GM23248 (cell line): Measurements from ENCODE around the gene TLE6. TPM values are rescaled to one million over a fixed set of nuclear protein-coding genes. Genes with fewer than 3 reads are reported as not detected.

ENCODE experiments used
- DNase-seq: peaks from one replicate; pipeline ENCODE4 v3.0.0-alpha.2; 2015
- H2AFZ ChIP-seq: fragments of 200-600 bp; sonication (generic); 2 replicates; pipeline ENCODE4 v1.6.1; 2016; ENCODE audit warnings: antibody characterized with exemption
- H3F3A ChIP-seq: fragments of 200-600 bp; sonication (generic); 2 replicates; pipeline ENCODE4 v1.6.1; 2016; ENCODE audit warnings: mild to moderate bottlenecking, antibody characterized with exemption, mixed run types; ENCODE audit not compliant: insufficient read depth
- H3K27ac ChIP-seq: fragments of 200-600 bp; sonication (generic); 2 replicates; pipeline ENCODE4 v1.5.1; 2016; ENCODE audit warnings: mild to moderate bottlenecking
- H3K27me3 ChIP-seq: fragments of 200-600 bp; sonication (generic); replicated peaks from 2 replicates; pipeline ENCODE4 v1.6.1; 2016; ENCODE audit warnings: mild to moderate bottlenecking; ENCODE audit not compliant: insufficient read depth
- H3K36me3 ChIP-seq: fragments of 200-600 bp; sonication (generic); 2 replicates; pipeline ENCODE4 v1.6.1; 2016; ENCODE audit warnings: low read depth, mild to moderate bottlenecking
- H3K4me1 ChIP-seq: fragments of 200-600 bp; sonication (generic); 2 replicates; pipeline ENCODE4 v1.6.1; 2016; ENCODE audit warnings: mild to moderate bottlenecking; ENCODE audit not compliant: insufficient read depth
- H3K4me2 ChIP-seq: fragments of 200-600 bp; sonication (generic); one replicate; pipeline ENCODE4 v1.6.1; 2016; ENCODE audit warnings: mild to moderate bottlenecking; ENCODE audit not compliant: unreplicated experiment
- H3K4me3 ChIP-seq: fragments of 200-600 bp; sonication (generic); 2 replicates; pipeline ENCODE4 v1.5.1; 2016; ENCODE audit warnings: mild to moderate bottlenecking
- H3K79me2 ChIP-seq: fragments of 200-600 bp; sonication (generic); 2 replicates; pipeline ENCODE4 v1.6.1; 2016; ENCODE audit warnings: mild to moderate bottlenecking; ENCODE audit not compliant: insufficient read depth
- H3K9ac ChIP-seq: fragments of 200-600 bp; sonication (generic); 2 replicates; pipeline ENCODE4 v1.6.1; 2016; ENCODE audit warnings: mild to moderate bottlenecking
- H3K9me2 ChIP-seq: fragments of 200-600 bp; sonication (generic); 2 replicates; pipeline ENCODE4 v1.6.1; 2016; ENCODE audit warnings: mixed run types, mild to moderate bottlenecking, moderate library complexity; ENCODE audit not compliant: insufficient read depth
- H3K9me3 ChIP-seq: fragments of 200-600 bp; sonication (generic); one replicate; pipeline ENCODE4 v1.6.1; 2017; ENCODE audit warnings: low read depth
- H4K20me1 ChIP-seq: fragments of 200-600 bp; sonication (generic); 2 replicates; pipeline ENCODE4 v1.6.0; 2016; ENCODE audit not compliant: insufficient read depth
- EZH2 ChIP-seq: fragments of 200-600 bp; sonication (generic); IDR thresholded peaks from 2 replicates; pipeline ENCODE4 v1.6.1; 2018; ENCODE audit warnings: antibody characterized with exemption, mild to moderate bottlenecking; ENCODE audit not compliant: insufficient read depth, poor library complexity, severe bottlenecking
- EZH2phosphoT487 ChIP-seq: fragments of 200-600 bp; sonication (generic); IDR thresholded peaks from 2 replicates; pipeline ENCODE4 v1.6.1; 2018; ENCODE audit warnings: antibody characterized with exemption, moderate library complexity, mild to moderate bottlenecking, low read depth; ENCODE audit not compliant: insufficient read depth
- WGBS, 2 experiments: methylation state at CpG; one replicate each; pipeline ENCODE4 v1.1.6; 2015 to 2017; ENCODE audit warnings: low lambda C conversion rate in 2 of 2, low coverage in 1 of 2; ENCODE audit errors: missing lambda C conversion rate in 2 of 2; 5-methylcytosine and 5-hydroxymethylcytosine counted together
- in situ Hi-C: fragments of 300-500 bp; cut with MboI; formaldehyde crosslinking; loops from 2 replicates; pipeline ENCODE4 v1.15.0; 2020
- polyA plus RNA-seq: library from polyadenylated mRNA; unstranded; fragments of >200 nt; fragmentation: Nextera tagmentation; extraction: Ambion mirVana; gene quantifications from 2 replicates; pipeline ENCODE4 v1.2.1, GENCODE V29; 2016
- total RNA-seq: library from RNA; depleted of rRNA; stranded (reverse); fragments of >200 nt; shearing (Covaris generic); gene quantifications from 2 replicates; pipeline ENCODE4 v1.2.3, GENCODE V29; 2014

TLE6 gene
- total and polyA plus RNA-seq, 2 experiments from 2014 or later, result 0.21 to 0.65 TPM

DNA sequence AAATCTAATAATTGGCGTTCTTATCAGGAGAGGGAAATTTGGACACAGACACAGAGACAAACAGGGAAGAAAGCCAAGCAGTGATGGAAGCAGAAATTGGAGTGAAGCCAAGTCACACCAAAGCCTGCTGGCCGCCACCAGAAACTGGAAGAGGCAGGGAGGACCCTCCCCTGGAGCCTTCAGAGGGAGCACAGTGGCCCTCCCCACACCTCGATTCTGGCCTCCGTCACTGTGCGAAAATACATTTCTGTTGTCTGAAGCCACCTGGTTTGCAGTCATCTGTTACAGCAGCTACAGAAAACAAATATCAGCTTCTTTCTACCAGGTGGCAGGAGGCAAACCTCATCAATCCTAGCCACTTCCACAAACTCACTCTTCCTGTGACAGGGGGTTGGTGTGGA, 8.3 kb upstream of the TLE6 start:
- DNase-seq, result peak; percentile 44
- Histone ChIP-seq H3F3A (no peaks in the 10 kb centered on the region), H4K20me1 (no peaks in the 10 kb centered on the region), H3K9ac (no peak overlapping the region), H3K27me3 (no peaks in the 10 kb centered on the region), H3K4me3 (no peak overlapping the region), H3K9me2 (no peaks in the 10 kb centered on the region), H3K4me1 (no peaks in the 10 kb centered on the region), H3K27ac (no peak overlapping the region), H3K79me2 (no peaks in the 10 kb centered on the region), H2AFZ (no peak overlapping the region; the same call in 1 of the 2 replicates), H3K4me2 (no peak overlapping the region), H3K9me3 (no peaks in the 10 kb centered on the region), H3K36me3 (no peaks in the 10 kb centered on the region)
- TF ChIP-seq EZH2 (no peak), EZH2phosphoT487 (no peak)
- WGBS, 2 experiments, result 42 to 48% methylated on average over 5 of the region's 5 CpGs
- in situ Hi-C loops, result no loop called here

DNA sequence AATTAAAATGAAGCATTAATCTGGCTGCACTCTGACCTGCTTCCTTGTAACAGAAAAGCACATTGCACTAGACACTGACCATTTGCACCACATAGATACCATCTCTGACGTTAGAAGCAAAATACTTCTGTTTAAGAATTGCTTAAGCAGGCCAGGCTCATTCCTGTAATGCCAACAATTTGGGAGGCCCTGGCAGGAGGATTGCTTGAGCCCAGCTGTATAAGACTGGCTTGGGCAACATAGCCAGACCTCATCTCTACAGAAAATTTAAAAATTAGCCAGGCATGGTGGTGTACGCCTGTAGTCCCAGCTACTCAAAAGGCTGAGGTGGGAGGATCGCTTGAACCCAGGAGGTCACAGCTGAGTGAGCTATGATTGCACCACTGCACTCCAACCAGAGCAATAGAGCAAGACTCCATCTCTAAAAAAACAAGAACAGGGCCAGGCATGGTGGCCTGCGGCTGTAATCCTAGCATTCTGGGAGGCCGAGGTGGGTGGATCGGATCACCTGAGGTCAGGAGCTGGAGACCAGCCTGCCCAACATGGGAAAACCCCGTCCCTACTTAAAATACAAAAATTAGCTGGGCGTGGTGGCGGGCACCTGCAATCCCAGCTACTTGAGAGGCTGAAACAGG, 7.0 kb upstream of the TLE6 start:
- Histone ChIP-seq H3K4me2 (no peak overlapping the region), H3K4me1 (no peaks in the 10 kb centered on the region; the same call in 1 of the 2 replicates), H3F3A (no peaks in the 10 kb centered on the region), H4K20me1 (no peaks in the 10 kb centered on the region), H3K27ac (no peak overlapping the region), H3K27me3 (no peaks in the 10 kb centered on the region), H3K9ac (no peak overlapping the region), H3K79me2 (no peaks in the 10 kb centered on the region), H3K36me3 (no peaks in the 10 kb centered on the region), H2AFZ (no peak overlapping the region), H3K9me2 (no peaks in the 10 kb centered on the region), H3K9me3 (no peaks in the 10 kb centered on the region), H3K4me3 (no peak overlapping the region)
- DNase-seq, result peak; percentile 50
- in situ Hi-C loops, result no loop called here
- no peak for TF ChIP-seq EZH2phosphoT487
- WGBS, 2 experiments, result 63 to 69% methylated on average over 9 of the region's 9 CpGs

DNA sequence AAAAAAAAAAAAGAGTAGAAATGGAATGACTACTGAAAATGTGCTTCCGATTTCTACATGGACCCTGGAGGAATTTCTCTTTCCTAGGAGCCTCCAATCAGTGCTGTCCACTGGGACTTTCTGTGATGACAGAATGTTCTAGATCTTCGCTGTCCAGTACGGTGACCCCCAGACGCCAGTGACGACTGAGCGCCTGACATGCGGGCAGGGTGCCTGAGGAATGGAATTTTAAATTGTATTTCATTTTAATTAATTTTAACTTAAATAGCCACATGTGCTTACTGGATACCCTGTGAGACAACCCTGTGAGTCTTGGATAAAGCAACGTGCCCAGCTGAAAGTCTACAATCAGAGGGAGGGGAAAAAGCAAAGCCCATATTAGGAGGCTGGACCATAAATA, 4.1 kb upstream of the TLE6 start:
- in situ Hi-C loops, result no loop called here
- no peaks in the 10 kb centered on the region for H3K27me3 ChIP-seq
- H3F3A ChIP-seq, result no peaks in the 10 kb centered on the region; the same call in 1 of the 2 replicates
- TF ChIP-seq EZH2phosphoT487 (no peak), EZH2 (no peak)
- no peak overlapping the region for H2AFZ ChIP-seq
- no peak overlapping the region for H3K4me2 ChIP-seq
- peaks cover 4% of the 10 kb centered on the region; the same call in 1 of the 2 replicates for H3K4me1 ChIP-seq
- H4K20me1 ChIP-seq, result no peaks in the 10 kb centered on the region
- H3K9me3 ChIP-seq, result no peaks in the 10 kb centered on the region
- 60 to 66% methylated on average over 8 of the region's 8 CpGs for WGBS, 2 experiments
- H3K36me3 ChIP-seq, result no peaks in the 10 kb centered on the region
- no peak for DNase-seq
- no peaks in the 10 kb centered on the region for H3K79me2 ChIP-seq
- no peaks in the 10 kb centered on the region for H3K9me2 ChIP-seq
- H3K4me3 ChIP-seq, result no peak overlapping the region
- H3K9ac ChIP-seq, result no peak overlapping the region
- no peak overlapping the region for H3K27ac ChIP-seq

DNA sequence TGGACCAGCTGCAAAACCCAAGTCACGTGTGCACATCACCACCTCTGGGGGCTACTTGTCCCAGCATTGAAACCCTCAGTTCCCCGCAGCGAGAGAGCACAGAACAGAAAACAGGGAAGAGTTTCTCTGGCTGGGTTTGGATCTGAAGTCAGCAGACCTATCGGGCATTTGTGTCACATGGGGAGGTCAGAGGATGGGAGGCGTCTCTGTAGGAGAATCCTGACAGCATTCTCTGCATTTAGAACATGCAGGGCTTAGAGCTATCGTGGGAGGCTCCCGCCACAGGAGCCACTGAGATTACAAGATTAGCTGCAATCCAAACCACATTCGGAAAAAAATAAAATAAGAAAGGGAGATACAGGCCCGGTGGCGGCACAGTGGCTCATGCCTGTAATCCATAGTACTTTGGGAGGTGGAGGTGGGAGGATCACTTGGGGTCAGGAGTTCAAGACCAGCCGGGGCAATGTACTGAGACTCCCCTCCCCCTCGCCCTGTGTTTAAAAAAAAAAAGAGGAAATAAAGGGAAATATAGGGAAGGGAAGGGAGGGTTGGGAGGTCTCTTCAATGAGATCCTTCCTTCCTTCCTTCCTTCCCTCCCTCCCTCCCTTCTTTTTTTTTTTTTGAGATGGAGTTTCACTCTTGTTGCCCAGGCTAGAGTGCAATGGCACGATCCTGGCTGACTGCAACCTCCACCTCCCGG, 2.9 kb upstream of the TLE6 start:
- DNase-seq, result peak; percentile 21

More for the DNA sequence above, 2.9 kb upstream of the TLE6 start:
- Histone ChIP-seq H3F3A (no peaks in the 10 kb centered on the region; the same call in 1 of the 2 replicates), H3K4me3 (no peak overlapping the region), H2AFZ (no peak overlapping the region), H3K27ac (no peak overlapping the region), H3K27me3 (no peaks in the 10 kb centered on the region), H3K9me2 (no peaks in the 10 kb centered on the region), H3K36me3 (no peaks in the 10 kb centered on the region), H3K79me2 (no peaks in the 10 kb centered on the region), H4K20me1 (no peaks in the 10 kb centered on the region), H3K9me3 (no peaks in the 10 kb centered on the region), H3K9ac (no peak overlapping the region), H3K4me2 (no peak overlapping the region), H3K4me1 (peaks cover 4% of the 10 kb centered on the region; the same call in 1 of the 2 replicates)
- 31 to 32% methylated on average over 13 to 14 of the region's 14 CpGs for WGBS, 2 experiments
- no peak for TF ChIP-seq EZH2
- no peak for TF ChIP-seq EZH2phosphoT487
- in situ Hi-C loops, result no loop called here
